WTC11 (cell line): Measurements from ENCODE around the gene SSH2.

Experiments used
- ATF3 ChIP-seq: sonication (generic); formaldehyde crosslinking; conservative IDR thresholded peaks from 2 replicates; pipeline ENCODE4 v1.8.1; 2022; ENCODE audit warnings: mild to moderate bottlenecking, missing genetic modification reagents
- CTCF ChIP-seq: fragments of 200-600 bp; IDR thresholded peaks from 2 replicates; pipeline ENCODE4 v1.8.0; 2022; ENCODE audit warnings: antibody characterized with exemption
- ESRRA ChIP-seq: sonication (generic); formaldehyde crosslinking; IDR thresholded peaks from 2 replicates; pipeline ENCODE4 v1.8.1; 2022; ENCODE audit warnings: mild to moderate bottlenecking, missing genetic modification reagents, borderline replicate concordance
- FOXJ3 ChIP-seq: sonication (generic); formaldehyde crosslinking; IDR thresholded peaks from 2 replicates; pipeline ENCODE4 v1.9.0; 2021; ENCODE audit warnings: missing genetic modification reagents, mild to moderate bottlenecking, borderline replicate concordance
- ZNF425 ChIP-seq: fragments of 250-450 bp; sonication (Bioruptor Pico); conservative IDR thresholded peaks from 2 replicates; pipeline ENCODE4 v1.9.0; 2021; ENCODE audit warnings: mild to moderate bottlenecking

- no peak for TF ChIP-seq FOXJ3 (CRISPR knock-in tag)
- no peak for TF ChIP-seq CTCF
- TF ChIP-seq ATF3, result no peak
- TF ChIP-seq ESRRA (CRISPR knock-in tag), result no peak
- TF ChIP-seq ZNF425 (CRISPR knock-in tag), result no peak
These were observed 347.7 kb downstream of the SSH2 start for GRCh38 chr17:29582254-29582765.
